Upper lobe of right lung (tissue), 1 donor: Measurements from ENCODE around the gene SYCE1L. TPM values are rescaled to one million over a fixed set of nuclear protein-coding genes. Genes with fewer than 3 reads are reported as not detected.

Experiments
- ATAC-seq: fragments of 200-7000 bp; cut with Tn5 transposase; one replicate; pipeline ENCODE4 v1.9.1; 2020; ENCODE audit warnings: mild to moderate bottlenecking, moderate library complexity
- DNase-seq: peaks from one replicate; pipeline ENCODE4 v3.0.0-alpha.2; 2020
- H3K27ac ChIP-seq: fragments of 200-600 bp; one replicate; pipeline ENCODE4 v1.8.0; 2022
- H3K27me3 ChIP-seq: fragments of 200-600 bp; one replicate; pipeline ENCODE4 v1.8.0; 2022; ENCODE audit warnings: mild to moderate bottlenecking
- H3K36me3 ChIP-seq: fragments of 200-600 bp; one replicate; pipeline ENCODE4 v1.8.0; 2022
- H3K4me1 ChIP-seq: fragments of 200-600 bp; one replicate; pipeline ENCODE4 v1.8.0; 2022
- H3K4me3 ChIP-seq: fragments of 200-600 bp; one replicate; pipeline ENCODE4 v1.8.0; 2022; ENCODE audit warnings: mild to moderate bottlenecking
- H3K9me3 ChIP-seq: fragments of 200-600 bp; one replicate; pipeline ENCODE4 v1.8.0; 2022
- CTCF ChIP-seq: fragments of 200-600 bp; IDR thresholded peaks from one replicate; pipeline ENCODE4 v1.8.0; 2022; ENCODE audit warnings: antibody characterized with exemption
- intact Hi-C: fragments of 100-400 bp; cut with DNase I; formaldehyde crosslinking; loops from one replicate; pipeline ENCODE4 v1.11.0; 2022
- total RNA-seq: library from RNA; stranded (reverse); fragmentation: NEBNext Ultra II Directional; extraction: Animal tissue kit (Norgen Biotek cat#: 25700); gene quantifications from one replicate; pipeline ENCODE4 v1.2.1, GENCODE V29; 2021
- donor health status: DM: no; HTN: yes; CAD: no; lungs with severe emphysema.

The SYCE1L gene
- total RNA-seq, 1 donor from 2014 or later, result 6.2 TPM

GRCh38 chr16:77208382-77208781 lies 9.2 kb downstream of the SYCE1L start:
- H3K4me1 ChIP-seq, result peaks cover 5% of the 10 kb centered on the region
- no peak for DNase-seq
- H3K27me3 ChIP-seq, result no peaks in the 10 kb centered on the region
- no peaks in the 10 kb centered on the region for H3K9me3 ChIP-seq
- TF ChIP-seq CTCF, result no peak
- H3K36me3 ChIP-seq, result no peaks in the 10 kb centered on the region
- intact Hi-C loops, result no loop called here
- no peak overlapping the region for H3K27ac ChIP-seq
- H3K4me3 ChIP-seq, result no peak overlapping the region
- no peak for ATAC-seq

GRCh38 chr16:77211880-77212740 lies 12.9 kb downstream of the SYCE1L start:
- TF ChIP-seq CTCF, result no peak
- DNase-seq (peak; percentile 84), ATAC-seq (peak; percentile 80)
- peak overlapping the region; percentile 56 for H3K27ac ChIP-seq
- no peaks in the 10 kb centered on the region for H3K27me3 ChIP-seq
- no peaks in the 10 kb centered on the region for H3K36me3 ChIP-seq
- intact Hi-C loops, result no loop called here
- peak overlapping the region; percentile 63 for H3K4me3 ChIP-seq
- H3K9me3 ChIP-seq, result no peaks in the 10 kb centered on the region
- peaks cover 5% of the 10 kb centered on the region for H3K4me1 ChIP-seq

GRCh38 chr16:77212741-77213541 lies 13.7 kb downstream of the SYCE1L start:
- Histone ChIP-seq H3K4me3 (peak overlapping the region; percentile 63), H3K36me3 (no peaks in the 10 kb centered on the region), H3K27ac (peak overlapping the region; percentile 56), H3K27me3 (no peaks in the 10 kb centered on the region), H3K9me3 (no peaks in the 10 kb centered on the region), H3K4me1 (peaks cover 5% of the 10 kb centered on the region)
- intact Hi-C loops, result no loop called here
- ATAC-seq (peak; percentile 91), DNase-seq (peak; percentile 86)
- TF ChIP-seq CTCF, result no peak

GRCh38 chr16:77213542-77214106 lies 14.4 kb downstream of the SYCE1L start:
- H3K4me1 ChIP-seq, result peaks cover 5% of the 10 kb centered on the region
- TF ChIP-seq CTCF, result no peak
- H3K27ac ChIP-seq, result no peak overlapping the region
- DNase-seq (no peak), ATAC-seq (no peak)
- H3K27me3 ChIP-seq, result no peaks in the 10 kb centered on the region
- H3K9me3 ChIP-seq, result no peaks in the 10 kb centered on the region
- H3K36me3 ChIP-seq, result no peaks in the 10 kb centered on the region
- intact Hi-C loops, result no loop called here
- no peak overlapping the region for H3K4me3 ChIP-seq

- no peak overlapping the region for H3K4me3 ChIP-seq
- no peaks in the 10 kb centered on the region for H3K27me3 ChIP-seq
- H3K4me1 ChIP-seq, result peaks cover 5% of the 10 kb centered on the region
- no peaks in the 10 kb centered on the region for H3K36me3 ChIP-seq
- H3K9me3 ChIP-seq, result no peaks in the 10 kb centered on the region
- no peak for DNase-seq
- TF ChIP-seq CTCF, result no peak
- intact Hi-C loops, result no loop called here
- ATAC-seq, result no peak
- H3K27ac ChIP-seq, result no peak overlapping the region
Observed at GRCh38 chr16:77214411-77215138, 15.4 kb downstream of the SYCE1L start.
